Mesendoderm (in vitro differentiated cells): ENCODE data around the gene CHML.

ENCODE experiments used
- DNase-seq: peaks from one replicate; pipeline ENCODE4 v3.0.0; 2013
- H2AK5ac ChIP-seq: 2 replicates; pipeline ENCODE4 v1.6.1; 2013; ENCODE audit warnings: low read length, inconsistent platforms
- H2BK120ac ChIP-seq: 2 replicates; pipeline ENCODE4 v1.6.1; 2013; ENCODE audit warnings: low read depth, mild to moderate bottlenecking, low read length, moderate library complexity, mixed read lengths
- H2BK15ac ChIP-seq: replicated peaks from 2 replicates; pipeline ENCODE4 v1.6.1; 2013; ENCODE audit warnings: low read depth, mild to moderate bottlenecking, moderate library complexity
- H2BK5ac ChIP-seq: 2 replicates; pipeline ENCODE4 v1.6.1; 2013; ENCODE audit warnings: low read length, inconsistent platforms
- H3K18ac ChIP-seq: 2 replicates; pipeline ENCODE4 v1.6.1; 2013; ENCODE audit warnings: mild to moderate bottlenecking, low read length, mixed read lengths
- H3K23ac ChIP-seq: one replicate; pipeline ENCODE4 v1.6.1; 2013; ENCODE audit warnings: low read length
- H3K27ac ChIP-seq: 2 replicates; pipeline ENCODE4 v1.5.1; 2013; ENCODE audit warnings: low read depth, mild to moderate bottlenecking, inconsistent platforms, low read length, moderate library complexity
- H3K27me3 ChIP-seq: 2 replicates; pipeline ENCODE4 v1.6.1; 2013; ENCODE audit warnings: low read length, control low read depth, mild to moderate bottlenecking, inconsistent platforms; ENCODE audit not compliant: insufficient read depth, poor library complexity
- H3K36me3 ChIP-seq: 2 replicates; pipeline ENCODE4 v1.6.1; 2013; ENCODE audit warnings: low read length, inconsistent platforms; ENCODE audit not compliant: control insufficient read depth, insufficient read depth
- H3K4ac ChIP-seq: one replicate; pipeline ENCODE4 v1.6.1; 2013; ENCODE audit warnings: low read depth, mild to moderate bottlenecking, low read length, moderate library complexity
- H3K4me1 ChIP-seq: 2 replicates; pipeline ENCODE4 v1.6.1; 2013; ENCODE audit warnings: low read depth, low read length, inconsistent platforms; ENCODE audit not compliant: control insufficient read depth
- H3K4me2 ChIP-seq: 2 replicates; pipeline ENCODE4 v1.6.1; 2013; ENCODE audit warnings: low read length
- H3K4me3 ChIP-seq: 2 replicates; pipeline ENCODE4 v1.5.1; 2013; ENCODE audit warnings: mild to moderate bottlenecking, low read length
- H3K56ac ChIP-seq: one replicate; pipeline ENCODE4 v1.6.1; 2013; ENCODE audit warnings: low read length
- H3K79me1 ChIP-seq: 2 replicates; pipeline ENCODE4 v1.6.1; 2013; ENCODE audit warnings: low read length, inconsistent platforms
- H3K79me2 ChIP-seq: 2 replicates; pipeline ENCODE4 v1.6.1; 2013; ENCODE audit warnings: mild to moderate bottlenecking, low read length; ENCODE audit not compliant: control insufficient read depth, insufficient read depth
- H3K9ac ChIP-seq: 2 replicates; pipeline ENCODE4 v1.6.1; 2013; ENCODE audit warnings: low read length, inconsistent platforms
- H4K5ac ChIP-seq: one replicate; pipeline ENCODE4 v1.6.1; 2013; ENCODE audit warnings: low read length
- H4K8ac ChIP-seq: one replicate; pipeline ENCODE4 v1.6.1; 2013; ENCODE audit warnings: low read depth, mild to moderate bottlenecking, control low read depth, low read length, moderate library complexity
- WGBS: extraction: QIAGEN DNeasy Blood & Tissue Kit; methylation state at CpG from one replicate; pipeline ENCODE4 v1.1.7; 2013; ENCODE audit warnings: low lambda C conversion rate, missing lambda C conversion rate; ENCODE audit not compliant: insufficient coverage; ENCODE audit errors: extremely low coverage; 5-methylcytosine and 5-hydroxymethylcytosine counted together

CHML gene

DNA sequence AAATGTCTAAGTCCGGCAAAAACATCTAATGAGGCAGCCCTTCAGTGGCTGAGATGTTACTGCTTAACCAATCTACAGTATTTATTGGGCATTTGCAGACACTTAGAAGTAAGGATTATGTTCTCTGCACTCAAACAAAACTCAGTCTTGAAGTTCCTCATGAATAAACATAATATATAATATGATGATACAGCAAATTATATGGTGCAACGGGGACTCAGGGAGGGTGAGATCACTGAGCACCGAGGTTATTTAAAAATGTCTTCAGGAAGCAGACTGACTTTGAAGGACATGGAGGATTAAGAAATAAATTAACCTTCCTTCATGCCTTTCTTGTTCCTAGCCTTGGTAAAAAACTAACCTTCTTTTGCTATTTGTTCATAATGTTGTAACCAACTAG is 39.8 kb upstream of the CHML start:
- Histone ChIP-seq H3K27ac (no peak overlapping the region), H2BK5ac (no peak overlapping the region), H3K23ac (no peak overlapping the region), H3K9ac (no peak overlapping the region), H3K79me1 (no peaks in the 10 kb centered on the region), H3K56ac (no peak overlapping the region), H2BK15ac (no peak overlapping the region), H3K4ac (no peak overlapping the region), H3K36me3 (no peaks in the 10 kb centered on the region), H3K27me3 (no peaks in the 10 kb centered on the region), H3K18ac (no peak overlapping the region), H3K4me3 (no peak overlapping the region), H3K79me2 (no peaks in the 10 kb centered on the region), H3K4me1 (no peaks in the 10 kb centered on the region), H2BK120ac (no peak overlapping the region), H4K8ac (no peak overlapping the region), H3K4me2 (no peak overlapping the region), H4K5ac (no peak overlapping the region), H2AK5ac (no peak overlapping the region)
- no peak for DNase-seq
- WGBS, result no CpG with 5 or more reads among the region's 3 CpGs

- Histone ChIP-seq H3K79me1 (no peaks in the 10 kb centered on the region), H3K79me2 (no peaks in the 10 kb centered on the region), H3K4ac (no peak overlapping the region), H3K36me3 (no peaks in the 10 kb centered on the region), H4K8ac (no peak overlapping the region), H4K5ac (no peak overlapping the region), H3K56ac (no peak overlapping the region), H2BK5ac (no peak overlapping the region), H2BK120ac (no peak overlapping the region), H3K27ac (no peak overlapping the region), H3K4me1 (no peaks in the 10 kb centered on the region), H3K18ac (no peak overlapping the region), H2BK15ac (no peak overlapping the region), H3K23ac (no peak overlapping the region), H3K9ac (no peak overlapping the region), H3K4me2 (no peak overlapping the region), H3K4me3 (no peak overlapping the region), H2AK5ac (no peak overlapping the region), H3K27me3 (no peaks in the 10 kb centered on the region)
- no peak for DNase-seq
- no CpG with 5 or more reads among the region's 4 CpGs for WGBS
Observed at GRCh38 chr1:241679404-241679803, 39.2 kb upstream of the CHML start.

DNA sequence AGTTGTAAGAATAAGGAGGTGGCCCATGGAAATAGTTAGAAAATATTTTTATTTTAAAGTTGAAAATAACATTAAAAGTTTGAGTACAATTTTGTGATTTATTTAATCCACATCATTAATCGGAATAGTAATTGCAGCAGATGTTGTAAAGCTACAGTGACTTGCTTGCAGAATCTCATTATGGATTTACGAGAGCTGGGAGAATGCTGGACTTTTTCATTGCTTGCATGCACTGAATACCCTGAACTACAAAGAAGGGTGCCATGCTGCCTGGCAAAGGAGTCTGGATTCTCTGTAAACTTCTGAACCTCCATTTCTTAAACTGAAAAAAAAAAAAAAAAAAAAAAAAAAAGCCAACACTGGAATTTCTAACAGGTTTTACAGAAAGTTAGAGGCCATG is 38.4 kb upstream of the CHML start:
- H3K56ac ChIP-seq, result no peak overlapping the region
- H3K4me1 ChIP-seq, result no peaks in the 10 kb centered on the region
- no peaks in the 10 kb centered on the region for H3K79me1 ChIP-seq
- no peak overlapping the region for H3K23ac ChIP-seq
- no peak overlapping the region for H3K4me2 ChIP-seq
- no peak for DNase-seq
- H2BK15ac ChIP-seq, result no peak overlapping the region
- H3K27ac ChIP-seq, result no peak overlapping the region
- H3K4ac ChIP-seq, result no peak overlapping the region
- H3K27me3 ChIP-seq, result no peaks in the 10 kb centered on the region
- no peak overlapping the region for H3K9ac ChIP-seq
- H2BK120ac ChIP-seq, result no peak overlapping the region
- no peak overlapping the region for H3K4me3 ChIP-seq
- no peaks in the 10 kb centered on the region for H3K36me3 ChIP-seq
- no peak overlapping the region for H2AK5ac ChIP-seq
- H2BK5ac ChIP-seq, result no peak overlapping the region
- WGBS, result 100% methylated on average over 1 of the region's 2 CpGs
- H3K18ac ChIP-seq, result no peak overlapping the region
- H3K79me2 ChIP-seq, result no peaks in the 10 kb centered on the region
- H4K8ac ChIP-seq, result no peak overlapping the region
- H4K5ac ChIP-seq, result no peak overlapping the region

DNA sequence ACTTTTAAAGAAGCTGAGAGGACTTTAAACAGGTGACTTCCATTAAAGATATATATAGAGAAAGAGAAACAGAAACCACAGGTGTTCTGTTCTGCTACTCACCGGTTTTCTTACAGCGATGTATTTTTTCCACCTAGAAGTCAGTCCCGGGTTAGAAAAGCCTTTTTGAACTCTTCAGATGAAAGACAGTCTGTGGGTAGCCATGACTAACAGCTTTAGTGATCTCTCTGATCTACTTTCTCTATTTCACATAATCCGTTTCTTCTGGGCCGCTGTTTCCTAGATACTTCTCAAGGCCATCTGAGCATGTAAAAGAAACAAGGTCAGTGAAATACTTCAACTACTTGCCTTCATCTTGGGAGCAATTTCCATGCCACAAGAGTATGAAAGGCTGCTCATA is 37.0 kb upstream of the CHML start:
- Histone ChIP-seq H4K5ac (no peak overlapping the region), H3K36me3 (no peaks in the 10 kb centered on the region), H3K27ac (no peak overlapping the region), H3K79me1 (no peaks in the 10 kb centered on the region), H3K4me1 (no peaks in the 10 kb centered on the region), H3K4me3 (no peak overlapping the region), H3K56ac (no peak overlapping the region), H3K18ac (no peak overlapping the region), H2BK120ac (no peak overlapping the region), H3K27me3 (no peaks in the 10 kb centered on the region), H3K79me2 (no peaks in the 10 kb centered on the region), H3K23ac (no peak overlapping the region), H2BK15ac (no peak overlapping the region), H3K4ac (no peak overlapping the region), H4K8ac (no peak overlapping the region), H3K4me2 (no peak overlapping the region), H3K9ac (no peak overlapping the region), H2BK5ac (no peak overlapping the region), H2AK5ac (no peak overlapping the region)
- DNase-seq, result no peak
- WGBS, result no CpG with 5 or more reads among the region's 5 CpGs

- no peak overlapping the region for H2BK15ac ChIP-seq
- H3K79me1 ChIP-seq, result no peaks in the 10 kb centered on the region
- H3K56ac ChIP-seq, result no peak overlapping the region
- no peak overlapping the region for H3K18ac ChIP-seq
- no peaks in the 10 kb centered on the region for H3K4me1 ChIP-seq
- H3K27ac ChIP-seq, result no peak overlapping the region
- no peak overlapping the region for H3K4ac ChIP-seq
- no peaks in the 10 kb centered on the region for H3K27me3 ChIP-seq
- H2AK5ac ChIP-seq, result no peak overlapping the region
- no peak overlapping the region for H2BK5ac ChIP-seq
- H3K36me3 ChIP-seq, result no peaks in the 10 kb centered on the region
- no peak overlapping the region for H4K5ac ChIP-seq
- no peak for DNase-seq
- H3K79me2 ChIP-seq, result no peaks in the 10 kb centered on the region
- H2BK120ac ChIP-seq, result no peak overlapping the region
- no peak overlapping the region for H3K9ac ChIP-seq
- WGBS, result no CpG with 5 or more reads among the region's 4 CpGs
- H3K23ac ChIP-seq, result no peak overlapping the region
- H3K4me3 ChIP-seq, result no peak overlapping the region
- H4K8ac ChIP-seq, result no peak overlapping the region
- H3K4me2 ChIP-seq, result no peak overlapping the region
Observed at GRCh38 chr1:241675983-241676382, 35.8 kb upstream of the CHML start.

DNA sequence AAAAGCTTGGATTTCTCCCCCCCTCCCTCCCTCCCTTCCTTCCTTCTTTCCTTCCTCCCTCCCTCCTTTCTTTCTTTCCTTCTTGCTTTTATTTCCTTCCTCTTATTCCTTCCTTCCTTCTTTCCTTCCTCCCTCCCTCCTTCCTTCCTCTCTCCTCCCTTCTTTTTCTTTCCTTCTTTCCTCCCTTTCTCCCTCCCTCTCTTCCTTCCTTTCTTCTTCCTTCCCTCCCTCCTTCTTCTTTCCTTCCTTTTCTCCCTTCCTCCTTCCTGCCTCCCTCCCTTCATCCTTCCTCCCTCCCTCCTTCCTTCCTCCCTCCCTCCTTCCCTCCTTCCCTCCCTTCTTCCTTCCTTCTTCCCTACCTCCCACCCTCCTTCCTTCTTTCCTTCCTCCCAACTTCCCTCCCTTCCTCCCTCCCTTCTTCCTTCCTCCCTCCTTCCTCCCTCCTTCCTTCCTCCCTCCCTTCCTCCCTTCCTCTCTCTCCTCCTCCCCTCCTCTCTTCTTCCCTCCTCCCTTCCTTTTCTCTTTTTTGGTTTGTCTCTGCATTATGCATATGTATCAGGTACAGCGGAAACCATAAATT is 34.7 kb upstream of the CHML start:
- no CpG with 5 or more reads among the region's 1 CpG for WGBS

More for the DNA sequence above, 34.7 kb upstream of the CHML start:
- no peaks in the 10 kb centered on the region for H3K79me2 ChIP-seq
- H2AK5ac ChIP-seq, result no peak overlapping the region
- H3K23ac ChIP-seq, result no peak overlapping the region
- no peak overlapping the region for H4K5ac ChIP-seq
- no peak overlapping the region for H2BK15ac ChIP-seq
- H3K79me1 ChIP-seq, result no peaks in the 10 kb centered on the region
- H3K4me1 ChIP-seq, result no peaks in the 10 kb centered on the region
- H3K18ac ChIP-seq, result no peak overlapping the region
- H4K8ac ChIP-seq, result no peak overlapping the region
- DNase-seq, result no peak
- H2BK5ac ChIP-seq, result no peak overlapping the region
- H3K4me2 ChIP-seq, result no peak overlapping the region
- no peak overlapping the region for H3K4me3 ChIP-seq
- no peak overlapping the region for H2BK120ac ChIP-seq
- H3K36me3 ChIP-seq, result no peaks in the 10 kb centered on the region
- no peaks in the 10 kb centered on the region for H3K27me3 ChIP-seq
- no peak overlapping the region for H3K9ac ChIP-seq
- H3K4ac ChIP-seq, result no peak overlapping the region
- H3K56ac ChIP-seq, result no peak overlapping the region
- no peak overlapping the region for H3K27ac ChIP-seq
